Smooth muscle cell (in vitro differentiated cells): ENCODE measurements around the gene MBNL3. TPM values are rescaled to one million over a fixed set of nuclear protein-coding genes. Genes with fewer than 3 reads are reported as not detected.

Source experiments
- DNase-seq: peaks from one replicate; lab custom pipeline; 2025; ENCODE audit not compliant: unreplicated experiment; lab: John Stamatoyannopoulos, UW
- H2AFZ ChIP-seq: fragments of 200-600 bp; sonication (generic); 2 replicates; pipeline ENCODE4 v1.6.0; 2016; ENCODE audit warnings: antibody characterized with exemption, low read depth, mild to moderate bottlenecking
- H3F3A ChIP-seq: fragments of 200-600 bp; sonication (generic); 2 replicates; pipeline ENCODE4 v1.6.0; 2017; ENCODE audit warnings: antibody characterized with exemption, low read depth
- H3K27ac ChIP-seq: fragments of 200-600 bp; sonication (generic); 2 replicates; pipeline ENCODE4 v1.5.1; 2016; ENCODE audit warnings: low read depth, mild to moderate bottlenecking
- H3K27me3 ChIP-seq: fragments of 200-600 bp; sonication (generic); 2 replicates; pipeline ENCODE4 v1.6.1; 2016; ENCODE audit warnings: low read depth, mild to moderate bottlenecking
- H3K36me3 ChIP-seq: fragments of 200-600 bp; sonication (generic); 2 replicates; pipeline ENCODE4 v1.5.1; 2016; ENCODE audit warnings: low read depth
- H3K4me1 ChIP-seq: fragments of 200-600 bp; sonication (generic); 2 replicates; pipeline ENCODE4 v1.5.1; 2016; ENCODE audit warnings: low read depth
- H3K4me2 ChIP-seq: fragments of 200-600 bp; sonication (generic); 2 replicates; pipeline ENCODE4 v1.6.0; 2016; ENCODE audit warnings: mild to moderate bottlenecking
- H3K4me3 ChIP-seq: fragments of 200-600 bp; sonication (generic); 2 replicates; pipeline ENCODE4 v1.5.1; 2016; ENCODE audit warnings: mild to moderate bottlenecking
- H3K79me2 ChIP-seq: fragments of 200-600 bp; sonication (generic); 2 replicates; pipeline ENCODE4 v1.6.0; 2016; ENCODE audit warnings: low read depth, mild to moderate bottlenecking
- H3K9ac ChIP-seq: fragments of 200-600 bp; sonication (generic); 2 replicates; pipeline ENCODE4 v1.6.0; 2016; ENCODE audit warnings: low read depth
- H3K9me3 ChIP-seq: fragments of 200-600 bp; sonication (generic); replicated peaks from 2 replicates; pipeline ENCODE4 v1.5.1; 2016; ENCODE audit warnings: low read depth
- H4K20me1 ChIP-seq: fragments of 200-600 bp; sonication (generic); 2 replicates; pipeline ENCODE4 v1.6.0; 2016; ENCODE audit warnings: low read depth
- CTCF ChIP-seq: fragments of 200-600 bp; sonication (generic); IDR thresholded peaks from 2 replicates; pipeline ENCODE4 v1.5.1; 2017; ENCODE audit warnings: borderline replicate concordance, mild to moderate bottlenecking, antibody characterized with exemption; ENCODE audit not compliant: insufficient read depth, poor library complexity, severe bottlenecking
- WGBS: methylation state at CpG from one replicate; pipeline ENCODE4 v1.1.7; 2016; ENCODE audit warnings: low lambda C conversion rate; 5-methylcytosine and 5-hydroxymethylcytosine counted together
- polyA plus RNA-seq: library from polyadenylated mRNA; unstranded; fragments of >200 nt; fragmentation: Nextera tagmentation; extraction: Ambion mirVana; gene quantifications from 2 replicates; pipeline ENCODE4 v1.2.1, GENCODE V29; 2016
- total RNA-seq: library from RNA; depleted of rRNA; stranded (reverse); fragments of >200 nt; gene quantifications from 2 replicates; pipeline ENCODE4 v1.2.3, GENCODE V29; 2014

Gene MBNL3
- total and polyA plus RNA-seq, 2 experiments from 2014 or later, result 15.7 to 49.0 TPM

- DNase-seq, result no peak
- WGBS, result 61% methylated on average over 2 of the region's 2 CpGs
- Histone ChIP-seq H2AFZ (no peak overlapping the region), H3K9ac (no peak overlapping the region), H3K9me3 (no peaks in the 10 kb centered on the region), H3K4me1 (no peaks in the 10 kb centered on the region), H3K36me3 (no peaks in the 10 kb centered on the region), H3K27me3 (no peaks in the 10 kb centered on the region), H3K4me2 (no peak overlapping the region), H3K4me3 (no peak overlapping the region), H4K20me1 (no peaks in the 10 kb centered on the region), H3F3A (no peaks in the 10 kb centered on the region), H3K27ac (no peak overlapping the region), H3K79me2 (no peaks in the 10 kb centered on the region)
- TF ChIP-seq CTCF, result no peak
Measured at GRCh38 chrX:132384301-132384700, 104.5 kb downstream of the MBNL3 start.

- no peak overlapping the region for H3K9ac ChIP-seq
- H3K4me1 ChIP-seq, result no peaks in the 10 kb centered on the region
- no peaks in the 10 kb centered on the region for H3K27me3 ChIP-seq
- no peak overlapping the region for H3K27ac ChIP-seq
- no peak for TF ChIP-seq CTCF
- no peaks in the 10 kb centered on the region for H3K9me3 ChIP-seq
- no peaks in the 10 kb centered on the region for H4K20me1 ChIP-seq
- 76% methylated on average over 7 of the region's 7 CpGs for whole genome bisulfite sequencing
- H2AFZ ChIP-seq, result no peak overlapping the region
- no peak overlapping the region for H3K4me3 ChIP-seq
- no peak for DNase-seq
- H3K36me3 ChIP-seq, result no peaks in the 10 kb centered on the region
- no peaks in the 10 kb centered on the region for H3F3A ChIP-seq
- no peak overlapping the region for H3K4me2 ChIP-seq
- no peaks in the 10 kb centered on the region for H3K79me2 ChIP-seq
Measured at GRCh38 chrX:132382068-132382467, 106.8 kb downstream of the MBNL3 start.

- Histone ChIP-seq H4K20me1 (no peaks in the 10 kb centered on the region), H3K9ac (no peak overlapping the region), H3K27me3 (no peaks in the 10 kb centered on the region), H3F3A (no peaks in the 10 kb centered on the region), H3K79me2 (no peaks in the 10 kb centered on the region), H3K4me1 (no peaks in the 10 kb centered on the region), H3K9me3 (no peaks in the 10 kb centered on the region), H3K4me2 (no peak overlapping the region), H3K27ac (no peak overlapping the region), H3K36me3 (no peaks in the 10 kb centered on the region), H3K4me3 (no peak overlapping the region), H2AFZ (no peak overlapping the region)
- TF ChIP-seq CTCF, result no peak
- 81% methylated on average over 2 of the region's 2 CpGs for WGBS
- no peak for DNase-seq
Measured at GRCh38 chrX:132378281-132378680, 110.6 kb downstream of the MBNL3 start.

- H3K79me2 ChIP-seq, result no peaks in the 10 kb centered on the region
- no peak for DNase-seq
- no peaks in the 10 kb centered on the region for H3K4me1 ChIP-seq
- no peak overlapping the region for H3K4me3 ChIP-seq
- H4K20me1 ChIP-seq, result no peaks in the 10 kb centered on the region
- H3K36me3 ChIP-seq, result no peaks in the 10 kb centered on the region
- WGBS, result 64% methylated on average over 2 of the region's 2 CpGs
- no peaks in the 10 kb centered on the region for H3K27me3 ChIP-seq
- no peaks in the 10 kb centered on the region for H3K9me3 ChIP-seq
- H3F3A ChIP-seq, result no peaks in the 10 kb centered on the region
- H3K9ac ChIP-seq, result no peak overlapping the region
- no peak overlapping the region for H3K27ac ChIP-seq
- no peak overlapping the region for H2AFZ ChIP-seq
- no peak overlapping the region for H3K4me2 ChIP-seq
- TF ChIP-seq CTCF, result peak; percentile 13
Measured at GRCh38 chrX:132375941-132376340, 112.9 kb downstream of the MBNL3 start.
